H9 (cell line): ENCODE data around the gene ATP5PB. TPM values are rescaled to one million over a fixed set of nuclear protein-coding genes. Genes with fewer than 3 reads are reported as not detected.

Experiments used
- DNase-seq: peaks from one replicate; pipeline ENCODE4 v3.0.0-alpha.2; 2017
- H2AFZ ChIP-seq: one replicate; pipeline ENCODE4 v1.6.1; 2013; ENCODE audit warnings: mild to moderate bottlenecking, low read length, control low read depth, moderate library complexity
- H2AK5ac ChIP-seq: 2 replicates; pipeline ENCODE4 v1.6.1; 2013; ENCODE audit warnings: low read length, control low read depth, mixed read lengths; ENCODE audit not compliant: insufficient read length
- H2BK120ac ChIP-seq: one replicate; pipeline ENCODE4 v1.6.1; 2013; ENCODE audit warnings: low read depth, mild to moderate bottlenecking, low read length, control low read depth, inconsistent platforms; ENCODE audit not compliant: poor library complexity, severe bottlenecking
- H2BK12ac ChIP-seq: 2 replicates; pipeline ENCODE4 v1.6.1; 2013; ENCODE audit warnings: low read length, control low read depth, mixed read lengths, low read depth; ENCODE audit not compliant: insufficient read length
- H2BK15ac ChIP-seq: 2 replicates; pipeline ENCODE4 v1.6.1; 2013; ENCODE audit warnings: low read depth, low read length, control low read depth
- H2BK20ac ChIP-seq: one replicate; pipeline ENCODE4 v1.6.1; 2013; ENCODE audit warnings: low read depth, mild to moderate bottlenecking, low read length, control low read depth, inconsistent platforms; ENCODE audit not compliant: poor library complexity, severe bottlenecking
- H2BK5ac ChIP-seq: 2 replicates; pipeline ENCODE4 v1.6.1; 2013; ENCODE audit warnings: low read length, control low read depth, mixed read lengths; ENCODE audit not compliant: insufficient read length
- H3K14ac ChIP-seq: 2 replicates; pipeline ENCODE4 v1.6.1; 2013; ENCODE audit warnings: low read length, control low read depth; ENCODE audit not compliant: insufficient read depth
- H3K18ac ChIP-seq: 2 replicates; pipeline ENCODE4 v1.6.1; 2013; ENCODE audit warnings: low read depth, mild to moderate bottlenecking, mixed read lengths, low read length, control low read depth; ENCODE audit not compliant: insufficient read length
- H3K23ac ChIP-seq: 2 replicates; pipeline ENCODE4 v1.6.1; 2013; ENCODE audit warnings: low read length, control low read depth, mixed read lengths, low read depth; ENCODE audit not compliant: insufficient read length
- H3K23me2 ChIP-seq: 2 replicates; pipeline ENCODE4 v1.6.1; 2013; ENCODE audit warnings: low read depth, mild to moderate bottlenecking, mixed read lengths, low read length, control low read depth; ENCODE audit not compliant: insufficient read length, poor library complexity, severe bottlenecking
- H3K27ac ChIP-seq: 2 replicates; pipeline ENCODE4 v1.5.1; 2013; ENCODE audit warnings: low read length, control low read depth, mixed read lengths, low read depth; ENCODE audit not compliant: insufficient read length
- H3K27me3 ChIP-seq: 2 replicates; pipeline ENCODE4 v1.6.1; 2013; ENCODE audit warnings: low read length, control low read depth, inconsistent platforms; ENCODE audit not compliant: insufficient read depth
- H3K4ac ChIP-seq: 2 replicates; pipeline ENCODE4 v1.6.1; 2013; ENCODE audit warnings: low read depth, mild to moderate bottlenecking, control low read depth, inconsistent platforms, low read length, moderate library complexity
- H3K4me1 ChIP-seq: 2 replicates; pipeline ENCODE4 v1.6.1; 2013; ENCODE audit warnings: low read length, control low read depth, inconsistent platforms; ENCODE audit not compliant: insufficient read depth
- H3K4me2 ChIP-seq: 2 replicates; pipeline ENCODE4 v1.6.1; 2013; ENCODE audit warnings: low read length, control low read depth, mixed read lengths; ENCODE audit not compliant: insufficient read length, insufficient read depth
- H3K56ac ChIP-seq: 2 replicates; pipeline ENCODE4 v1.6.1; 2013; ENCODE audit warnings: low read depth, mild to moderate bottlenecking, mixed read lengths, low read length, control low read depth; ENCODE audit not compliant: insufficient read length
- H3K79me1 ChIP-seq: 2 replicates; pipeline ENCODE4 v1.6.1; 2013; ENCODE audit warnings: low read depth, mild to moderate bottlenecking, moderate library complexity, low read length, control low read depth, inconsistent platforms; ENCODE audit not compliant: insufficient read depth, poor library complexity, severe bottlenecking
- H3K79me2 ChIP-seq: 2 replicates; pipeline ENCODE4 v1.6.1; 2013; ENCODE audit warnings: low read length, control low read depth, inconsistent platforms; ENCODE audit not compliant: insufficient read depth
- H3K9ac ChIP-seq: 2 replicates; pipeline ENCODE4 v1.6.1; 2013; ENCODE audit warnings: low read length, control low read depth, mixed read lengths; ENCODE audit not compliant: insufficient read length; ENCODE audit errors: extremely low read depth
- H3K9me3 ChIP-seq: one replicate; pipeline ENCODE4 v1.6.1; 2013; ENCODE audit warnings: low read depth, low read length, inconsistent platforms; ENCODE audit not compliant: control insufficient read depth
- H3T11ph ChIP-seq: one replicate; pipeline ENCODE4 v1.6.1; 2013; ENCODE audit warnings: mild to moderate bottlenecking, low read length, control low read depth, inconsistent platforms
- H4K20me1 ChIP-seq: one replicate; pipeline ENCODE4 v1.6.1; 2013; ENCODE audit not compliant: control insufficient read depth, insufficient read length, insufficient read depth
- H4K5ac ChIP-seq: 2 replicates; pipeline ENCODE4 v1.6.1; 2013; ENCODE audit warnings: low read depth, mild to moderate bottlenecking, mixed read lengths, low read length, control low read depth; ENCODE audit not compliant: insufficient read length
- H4K8ac ChIP-seq: replicated peaks from 2 replicates; pipeline ENCODE4 v1.6.1; 2013; ENCODE audit warnings: low read length, control low read depth, mixed read lengths, low read depth; ENCODE audit not compliant: insufficient read length
- H4K91ac ChIP-seq: 2 replicates; pipeline ENCODE4 v1.6.1; 2013; ENCODE audit warnings: low read depth, mild to moderate bottlenecking, moderate library complexity, mixed read lengths, low read length, control low read depth; ENCODE audit not compliant: insufficient read length
- H3K27ac Mint-ChIP-seq, 3 experiments: 2 replicates in 2 of 3; 3 replicates in 1 of 3; pipeline ENCODE4 v1.8.0; 2020 to 2021; ENCODE audit warnings: mixed read lengths in 3 of 3, mild to moderate bottlenecking in 1 of 3, moderate library complexity in 1 of 3
- H3K27me3 Mint-ChIP-seq: 2 replicates; pipeline ENCODE4 v1.8.0; 2021; ENCODE audit warnings: low read depth, mild to moderate bottlenecking, moderate library complexity, mixed read lengths
- H3K36me3 Mint-ChIP-seq, 3 experiments: 2 replicates in 2 of 3; 3 replicates in 1 of 3; pipeline ENCODE4 v1.8.0; 2020 to 2021; ENCODE audit warnings: low read depth in 3 of 3, mixed read lengths in 3 of 3; ENCODE audit not compliant: insufficient read depth in 1 of 3
- H3K4me1 Mint-ChIP-seq, 2 experiments: 2 replicates each; pipeline ENCODE4 v1.8.0; 2020; ENCODE audit warnings: mixed read lengths in 2 of 2
- H3K4me3 Mint-ChIP-seq, 2 experiments: 2 replicates in 1 of 2; 3 replicates in 1 of 2; pipeline ENCODE4 v1.8.0; 2020 to 2021; ENCODE audit warnings: mild to moderate bottlenecking in 2 of 2, mixed read lengths in 2 of 2, moderate library complexity in 1 of 2
- H3K9me3 Mint-ChIP-seq, 2 experiments: 2 replicates in 1 of 2; 3 replicates in 1 of 2; pipeline ENCODE4 v1.8.0; 2020; ENCODE audit warnings: mild to moderate bottlenecking in 2 of 2, mixed read lengths in 2 of 2, moderate library complexity in 1 of 2
- WGBS: extraction: QIAGEN DNeasy Blood & Tissue Kit; methylation state at CpG from one replicate; pipeline ENCODE4 v1.1.7; 2013; ENCODE audit warnings: missing lambda C conversion rate, low lambda C conversion rate, mixed read lengths; ENCODE audit not compliant: insufficient read length; ENCODE audit errors: extremely low coverage; 5-methylcytosine and 5-hydroxymethylcytosine counted together
- total RNA-seq: library from RNA; stranded (reverse); gene quantifications from 2 replicates; pipeline ENCODE4 v1.2.1, GENCODE V29; 2021
- TF ChIP-seq, protein P1 (sequence below): fragments of 200-600 bp; sonication (generic); conservative IDR thresholded peaks from 3 replicates; pipeline ENCODE4 v1.8.0; 2021; ENCODE audit warnings: antibody characterized with exemption, mild to moderate bottlenecking

ATP5PB gene
- total RNA-seq, 1 experiment from 2014 or later, result 250 TPM

DNA sequence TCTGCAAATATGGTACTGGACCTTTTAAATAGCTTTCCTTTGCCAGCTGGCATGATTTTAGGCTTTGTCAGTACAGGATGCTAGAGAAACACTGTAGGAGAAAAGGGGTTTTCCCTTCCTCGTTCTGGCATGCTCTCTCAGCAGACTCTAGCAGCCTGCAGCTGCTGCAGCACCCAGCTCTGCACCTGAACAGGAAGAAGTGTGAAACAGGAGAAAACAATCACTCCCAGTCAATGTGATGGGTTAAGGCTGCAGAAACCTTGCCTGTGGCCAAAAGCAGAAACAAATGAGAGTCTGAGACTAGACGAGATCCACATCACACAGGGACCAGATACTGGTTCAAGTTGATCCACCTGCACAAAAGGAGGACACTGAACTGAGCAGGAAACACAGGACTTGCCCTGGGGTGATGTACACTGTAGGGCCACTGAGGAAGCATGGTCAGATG lies 42.9 kb upstream of the ATP5PB start:
- Histone ChIP-seq H3K79me1 (no peaks in the 10 kb centered on the region), H2BK15ac (no peak overlapping the region), H2BK5ac (no peak overlapping the region), H3K4me2 (no peak overlapping the region), H2BK12ac (no peak overlapping the region), H3K18ac (no peak overlapping the region), H2AK5ac (no peak overlapping the region), H3K14ac (no peak overlapping the region), H2BK20ac (no peak overlapping the region), H3K79me2 (no peaks in the 10 kb centered on the region), H3K9me3 (no peaks in the 10 kb centered on the region), H3K27me3 (no peaks in the 10 kb centered on the region), H3K27ac (no peak overlapping the region), H2AFZ (no peak overlapping the region), H3T11ph (no peak overlapping the region), H3K56ac (no peak overlapping the region), H4K91ac (no peak overlapping the region), H4K20me1 (no peaks in the 10 kb centered on the region), H3K9ac (no peak overlapping the region), H3K4ac (no peak overlapping the region), H3K23me2 (no peaks in the 10 kb centered on the region), H3K4me1 (no peaks in the 10 kb centered on the region), H2BK120ac (no peak overlapping the region), H3K23ac (no peak overlapping the region), H4K8ac (no peak overlapping the region), H4K5ac (no peak overlapping the region)
- no peak for DNase-seq
- TF ChIP-seq, protein P1, sequence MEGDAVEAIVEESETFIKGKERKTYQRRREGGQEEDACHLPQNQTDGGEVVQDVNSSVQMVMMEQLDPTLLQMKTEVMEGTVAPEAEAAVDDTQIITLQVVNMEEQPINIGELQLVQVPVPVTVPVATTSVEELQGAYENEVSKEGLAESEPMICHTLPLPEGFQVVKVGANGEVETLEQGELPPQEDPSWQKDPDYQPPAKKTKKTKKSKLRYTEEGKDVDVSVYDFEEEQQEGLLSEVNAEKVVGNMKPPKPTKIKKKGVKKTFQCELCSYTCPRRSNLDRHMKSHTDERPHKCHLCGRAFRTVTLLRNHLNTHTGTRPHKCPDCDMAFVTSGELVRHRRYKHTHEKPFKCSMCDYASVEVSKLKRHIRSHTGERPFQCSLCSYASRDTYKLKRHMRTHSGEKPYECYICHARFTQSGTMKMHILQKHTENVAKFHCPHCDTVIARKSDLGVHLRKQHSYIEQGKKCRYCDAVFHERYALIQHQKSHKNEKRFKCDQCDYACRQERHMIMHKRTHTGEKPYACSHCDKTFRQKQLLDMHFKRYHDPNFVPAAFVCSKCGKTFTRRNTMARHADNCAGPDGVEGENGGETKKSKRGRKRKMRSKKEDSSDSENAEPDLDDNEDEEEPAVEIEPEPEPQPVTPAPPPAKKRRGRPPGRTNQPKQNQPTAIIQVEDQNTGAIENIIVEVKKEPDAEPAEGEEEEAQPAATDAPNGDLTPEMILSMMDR, result no peak
- H3K27ac Mint-ChIP-seq, result no peak overlapping the region
- peaks cover 5 to 7% of the 10 kb centered on the region in 2 experiments; a peak in 3 of 4 replicates for H3K4me1 Mint-ChIP-seq
- H3K9me3 Mint-ChIP-seq, result no peaks in the 10 kb centered on the region
- H3K4me3 Mint-ChIP-seq, result no peak overlapping the region
- WGBS, result no CpG with 5 or more reads among the region's 2 CpGs
- H3K27me3 Mint-ChIP-seq, result peaks cover 3% of the 10 kb centered on the region
- no peaks in the 10 kb centered on the region for H3K36me3 Mint-ChIP-seq
